Activated CD4-positive, alpha-beta T cell treated with anti-CD3 and anti-CD28 coated beads, Interleukin-2, Interleukin-6, amounts not matched to agents 100 ng/mL and 50 ng/mL, durations not matched to agents 16 hours and 8 hours (primary cell): Measurements from ENCODE around the gene TLE1.
"Not testable (repeated sequence)": the region's sequence is repeated elsewhere in the genome, so short reads cannot be mapped to it uniquely, and the experiment has no call there.

ENCODE experiments used
- DNase-seq: peaks from one replicate; pipeline ENCODE4 v3.0.0-alpha.2; 2020

TLE1 gene

GRCh38 chr9:81689343-81690175 lies at the start of gene TLE1:
TSS of gene TLE1 (minus strand) at chr9:81689547. CDS start at chr9:81688240, 1,307 bp downstream.
- DNase-seq, result peak; percentile 77

- no peak for DNase-seq
These were observed 48.6 kb upstream of the TLE1 start for GRCh38 chr9:81737871-81738507.

DNA sequence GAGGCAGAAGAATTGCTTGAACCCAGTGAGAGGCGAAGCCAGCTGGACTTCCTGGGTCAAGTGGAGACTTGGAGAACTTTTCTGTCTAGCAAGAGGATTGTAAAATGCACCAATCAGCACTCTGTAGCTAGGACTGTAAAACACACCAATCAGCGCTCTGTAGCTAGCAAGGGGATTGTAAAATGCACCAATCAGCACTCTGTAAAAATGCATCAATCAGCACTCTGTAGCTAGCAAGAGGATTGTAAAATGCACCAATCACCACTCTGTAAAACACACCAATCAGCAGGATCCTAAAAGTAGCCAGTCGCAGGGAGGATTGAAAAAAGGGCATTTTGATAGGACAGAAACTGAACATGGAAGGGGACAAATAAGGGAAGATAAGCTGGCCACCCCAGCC lies 41.2 kb upstream of the TLE1 start:
- DNase-seq, result not testable (repeated sequence)

DNA sequence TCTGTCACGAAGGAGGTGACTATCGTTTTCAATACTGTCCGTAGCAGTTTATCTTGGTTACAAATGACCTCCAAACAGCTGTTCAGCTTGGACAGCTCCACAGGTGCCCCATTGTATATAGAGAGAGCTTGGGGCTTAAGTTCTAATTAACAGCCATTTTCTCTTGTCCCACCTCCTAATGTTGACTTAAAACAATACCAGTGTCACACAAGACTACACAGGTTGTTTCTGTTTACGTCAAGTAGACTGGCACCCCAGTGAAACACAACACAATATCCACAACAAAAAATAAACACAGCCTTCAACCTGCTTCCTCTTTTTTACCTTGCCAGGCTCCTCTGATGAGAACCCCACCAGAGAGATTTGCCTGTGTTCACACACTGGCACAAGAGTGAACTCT lies 39.8 kb upstream of the TLE1 start:
- no peak for DNase-seq

DNA sequence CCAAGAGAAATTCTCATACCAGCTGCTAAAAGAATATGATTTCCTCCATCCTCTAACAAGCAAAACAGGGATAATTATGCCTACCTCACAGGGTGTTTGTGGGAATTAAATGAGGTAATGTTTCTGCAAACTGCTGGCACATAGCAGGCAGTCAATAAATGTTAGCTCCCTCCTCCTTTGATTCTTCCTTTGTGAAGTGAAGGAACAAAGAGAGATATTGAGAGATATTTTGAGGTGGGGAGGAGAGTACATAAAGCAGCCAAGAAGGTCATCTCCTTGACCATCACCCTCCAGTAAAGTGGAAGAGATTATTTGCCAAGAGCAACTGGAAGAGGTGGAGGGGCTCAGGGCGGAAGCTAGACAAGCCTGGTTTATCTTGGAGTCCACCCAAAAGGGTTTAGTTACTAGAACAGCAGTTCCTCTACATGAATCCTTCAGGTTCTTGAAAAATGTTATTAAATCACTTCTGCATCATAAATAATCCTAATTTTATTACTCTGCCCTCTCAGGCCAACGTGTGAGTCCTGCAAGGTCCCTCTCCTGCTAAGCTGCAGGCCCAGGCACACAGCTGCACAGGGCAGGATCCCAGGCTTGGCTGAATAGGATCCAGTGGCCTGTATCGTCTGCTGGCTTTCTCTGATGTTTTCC lies 35.0 kb upstream of the TLE1 start:
- no peak for DNase-seq

DNA sequence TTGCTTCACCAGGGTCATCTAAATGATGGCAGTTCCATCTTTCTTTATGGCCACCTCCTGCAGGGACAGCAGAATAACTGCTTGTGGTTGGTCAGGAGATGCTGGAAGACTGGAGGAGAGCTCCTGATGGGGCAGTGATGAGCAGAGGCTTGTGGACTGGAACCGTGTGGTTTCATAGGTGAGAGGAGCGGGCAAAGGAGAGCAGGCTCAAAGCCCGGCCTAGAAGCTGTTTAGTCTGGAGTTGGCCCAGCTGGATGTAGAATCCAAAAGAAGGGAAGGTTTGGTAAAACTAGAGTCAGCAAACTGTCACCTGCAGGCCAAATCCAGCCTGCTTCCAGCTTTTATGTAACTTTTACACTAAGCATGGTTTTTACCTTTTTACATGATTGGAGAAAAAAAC lies 32.9 kb upstream of the TLE1 start:
- no peak for DNase-seq

DNA sequence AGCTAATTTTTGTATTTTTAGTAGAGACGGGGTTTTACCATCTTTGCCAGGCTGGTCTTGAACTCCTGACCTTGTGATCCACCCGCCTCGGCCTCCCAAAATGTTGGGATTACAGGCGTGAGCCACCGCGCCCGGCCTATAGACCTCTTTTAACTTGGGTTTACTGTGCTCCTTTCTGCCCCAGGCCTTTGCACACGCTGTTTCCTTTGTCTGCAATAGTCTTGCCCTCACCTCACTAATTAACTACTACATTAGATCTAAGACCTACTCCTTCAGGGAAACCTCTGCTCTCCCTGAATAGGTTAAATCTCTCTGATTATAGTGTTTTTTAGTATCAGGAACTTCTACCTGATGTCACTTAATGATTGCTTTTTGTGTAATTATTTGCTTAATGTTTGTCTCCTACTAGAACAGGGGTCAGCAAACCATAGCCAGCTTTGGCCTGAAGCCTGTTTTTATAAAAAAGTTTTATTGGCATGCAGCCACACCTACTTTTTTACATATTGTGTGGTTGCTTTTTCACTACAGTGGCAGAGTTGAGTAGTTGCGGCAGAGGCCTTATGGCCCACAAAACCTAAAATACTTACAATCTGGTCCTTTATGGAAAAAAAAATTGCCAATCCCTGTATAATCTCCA lies 31.2 kb upstream of the TLE1 start:
- no peak for DNase-seq

DNA sequence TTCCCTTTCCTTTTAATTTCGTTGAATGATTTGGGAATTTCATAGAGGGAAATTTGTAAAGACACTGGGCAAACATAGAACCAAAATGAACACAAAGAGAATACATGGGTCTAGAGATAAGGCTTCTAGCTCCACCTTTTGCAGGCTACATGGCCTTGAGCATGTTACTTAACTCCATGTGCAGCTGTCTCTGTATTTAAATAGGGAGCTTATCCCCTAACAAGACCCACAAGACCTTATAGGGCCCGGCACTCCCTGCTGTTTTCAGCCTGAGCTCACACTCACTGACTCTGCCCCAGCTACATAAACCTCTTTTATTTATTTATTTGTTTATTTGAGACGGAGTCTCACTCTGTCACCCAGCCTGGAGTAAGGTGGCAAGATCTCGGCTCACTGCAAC lies 30.6 kb upstream of the TLE1 start:
- DNase-seq, result no peak

GRCh38 chr9:81718244-81718643 lies 28.9 kb upstream of the TLE1 start:
- DNase-seq, result no peak

DNA sequence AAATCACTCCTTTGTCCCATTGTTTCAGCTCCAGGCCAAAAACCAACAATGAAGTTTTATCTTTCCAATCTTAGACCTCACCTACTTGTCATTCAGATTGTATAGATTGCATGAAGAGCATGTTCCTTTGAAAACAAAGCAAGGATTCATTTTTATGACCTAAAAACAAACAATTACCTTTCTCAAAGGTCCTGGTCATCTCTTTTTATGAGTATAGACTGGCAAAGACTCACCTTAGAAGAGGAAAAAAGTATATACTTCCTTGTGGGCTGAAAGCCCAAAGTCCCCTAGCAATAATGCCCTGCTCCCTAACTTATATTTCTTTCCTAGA lies 28.4 kb upstream of the TLE1 start:
- no peak for DNase-seq

- no peak for DNase-seq
These were observed 27.9 kb upstream of the TLE1 start for GRCh38 chr9:81717061-81717746.

DNA sequence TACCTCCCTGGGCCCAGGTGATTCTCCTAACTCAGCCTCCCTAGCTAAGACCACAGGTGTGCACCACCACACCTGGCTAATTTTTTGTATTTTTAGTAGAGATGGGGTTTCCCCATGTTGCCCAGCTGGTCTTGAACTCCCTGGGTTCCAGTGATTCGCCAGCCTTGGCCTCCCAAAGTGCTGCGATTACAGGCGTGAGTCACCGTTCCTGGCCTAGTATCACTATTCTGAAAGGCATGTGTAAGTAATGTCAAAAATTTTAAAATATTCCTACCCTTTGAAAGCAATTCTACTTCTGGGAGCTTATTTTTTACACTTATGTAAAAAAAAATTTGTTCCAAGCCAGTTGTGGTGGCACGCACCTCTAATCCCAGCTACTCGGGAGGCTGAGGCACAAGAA lies 27.1 kb upstream of the TLE1 start:
- no peak for DNase-seq

DNA sequence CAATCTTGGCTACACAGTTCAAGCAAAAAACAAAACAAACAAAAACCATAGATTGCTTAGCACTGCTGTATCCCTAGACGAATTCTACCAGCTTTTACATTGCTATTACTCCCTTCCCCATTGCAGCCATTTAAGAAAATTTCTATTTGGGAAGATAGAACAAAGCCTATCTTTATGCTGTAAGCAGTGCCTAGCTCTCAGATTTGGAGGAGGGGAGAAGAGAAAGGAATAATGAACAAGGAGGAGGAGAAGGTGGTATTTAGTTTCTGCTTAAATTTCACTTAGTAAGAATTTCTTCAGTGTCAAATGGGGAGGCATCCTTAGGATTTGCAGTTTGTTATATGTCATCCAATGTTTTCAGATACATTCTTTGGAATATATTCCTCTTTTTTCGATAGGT lies 16.2 kb upstream of the TLE1 start:
- DNase-seq, result no peak

GRCh38 chr9:81694541-81694940 lies 5.2 kb upstream of the TLE1 start:
- DNase-seq, result no peak

DNA sequence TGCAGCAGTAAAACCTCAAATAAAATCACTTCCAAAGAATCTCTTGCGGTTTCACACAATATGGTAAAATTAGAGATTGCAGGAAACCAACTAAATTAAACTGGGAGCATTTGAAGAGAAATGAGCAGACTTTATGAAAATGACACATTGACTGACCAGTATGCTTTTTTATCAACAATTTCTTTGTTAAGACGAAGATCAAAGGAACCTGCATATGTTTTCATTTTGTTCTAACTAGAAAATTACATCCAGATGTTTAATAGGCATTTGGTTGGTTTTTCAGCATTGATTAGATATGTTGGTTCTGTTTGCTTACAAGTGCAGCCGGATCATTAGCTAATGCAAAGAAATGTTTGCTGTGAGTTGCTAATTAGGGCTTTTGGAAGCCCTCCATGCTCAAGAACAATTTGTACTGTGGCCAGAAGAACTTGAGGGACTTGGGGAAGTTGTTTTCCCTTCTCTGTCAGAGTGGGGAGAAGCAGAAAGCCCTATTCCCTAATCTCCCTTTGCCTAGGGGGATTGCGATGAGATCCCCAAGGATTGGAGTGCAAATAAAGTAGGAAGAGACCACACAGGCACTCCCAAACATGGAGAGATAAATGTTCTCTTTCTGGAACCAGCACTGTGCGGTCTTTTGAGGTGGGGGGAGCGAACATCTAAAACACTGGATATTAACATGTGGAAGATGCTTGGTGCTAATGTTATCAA lies 4.5 kb upstream of the TLE1 start:
- no peak for DNase-seq

DNA sequence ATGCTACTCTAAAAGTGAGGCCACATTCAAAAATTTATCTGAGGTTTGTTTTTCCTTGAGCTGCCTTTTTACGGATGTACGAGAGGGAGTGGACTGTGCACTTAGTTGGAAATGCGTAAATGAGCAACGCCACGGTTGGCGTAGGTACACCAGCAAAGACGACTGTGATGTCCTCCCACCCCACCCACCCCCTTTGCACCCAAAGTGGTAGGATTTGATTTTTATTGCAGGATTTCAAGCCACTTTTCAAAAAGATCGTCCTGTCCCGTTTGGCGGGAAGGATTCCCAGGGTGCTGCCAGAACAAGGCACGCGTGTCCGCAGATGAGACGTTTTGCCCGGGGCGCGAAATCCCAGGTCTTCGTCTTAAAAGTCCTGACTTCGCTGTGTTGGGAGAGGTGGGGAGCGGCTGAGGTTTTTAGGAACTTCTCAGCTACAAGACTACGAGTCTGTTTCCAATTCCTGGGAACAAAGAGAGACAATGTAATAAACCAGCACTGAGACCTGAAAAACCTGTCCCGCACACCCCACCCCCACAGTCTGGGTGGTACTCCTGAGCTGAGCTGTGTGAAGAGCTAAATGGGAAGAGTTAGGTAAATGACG lies 1.0 kb upstream of the TLE1 start:
- DNase-seq, result no peak

- DNase-seq, result not testable (repeated sequence)
These were observed 329 bp downstream of the TLE1 start for GRCh38 chr9:81689093-81689342.

- DNase-seq, result peak; percentile 12
These were observed 870 bp downstream of the TLE1 start for GRCh38 chr9:81688262-81689092.

DNA sequence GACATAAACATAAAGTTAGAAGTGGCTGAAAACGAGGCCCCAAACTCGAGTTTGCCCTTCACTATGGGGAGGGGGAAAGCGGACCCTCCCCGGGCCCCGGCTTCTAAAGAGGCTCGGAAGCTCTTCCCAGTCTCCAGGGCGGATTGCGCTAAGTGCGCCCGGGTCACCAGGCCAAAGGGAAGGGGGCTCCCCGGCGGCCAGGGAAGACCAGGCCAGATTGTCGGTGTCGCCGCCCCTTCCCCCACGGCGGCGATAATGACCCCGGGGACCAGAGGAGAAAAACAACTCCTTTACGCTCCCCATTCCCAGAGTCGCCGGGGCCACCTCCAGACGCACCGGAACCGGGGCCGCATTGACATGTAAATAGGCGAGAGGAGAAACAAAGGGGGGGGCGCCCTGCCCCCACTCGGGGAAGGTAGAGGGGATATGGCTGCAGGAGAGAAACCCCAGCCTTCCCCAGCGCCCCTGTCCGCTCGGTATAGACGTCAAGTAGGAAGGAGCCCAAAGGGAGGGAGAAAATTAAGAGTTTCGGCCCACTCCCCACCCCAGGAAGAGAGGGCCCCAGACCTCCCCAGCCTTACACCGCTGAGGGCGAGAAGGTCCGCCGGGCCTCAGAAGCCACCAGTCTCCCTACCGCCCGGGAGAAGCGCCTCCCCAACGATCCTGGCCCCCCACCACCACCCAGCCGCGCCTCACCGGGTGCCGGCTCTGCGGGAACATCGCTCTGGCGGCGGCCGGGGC lies 1.7 kb downstream of the TLE1 start:
- DNase-seq, result no peak
